ENCODE measurements around the gene ERBIN. TPM values are rescaled to one million over a fixed set of nuclear protein-coding genes. Genes with fewer than 3 reads are reported as not detected.

The ERBIN gene
- total and polyA plus RNA-seq, 2 of the 13 experiments (the other 11 are each of a cell fraction or from before 2014, with no cell fraction given) = 14.4 to 41.7 TPM

GRCh38 chr5:65925601-65926275 is 637 bp upstream of the ERBIN start (continued):
- no peak for TF ChIP-seq TCF12 (IDR thresholded peaks at IDR 0.05)
- TF ChIP-seq TCF12 (CRISPR knock-in tag; IDR thresholded peaks at IDR 0.05) = no peak
- no peak for TF ChIP-seq ZNF207 (IDR thresholded peaks at IDR 0.05; ENCODE audit: borderline replicate concordance)
- TF ChIP-seq NAIF1 (CRISPR knock-in tag; IDR thresholded peaks at IDR 0.05; ENCODE audit: borderline replicate concordance) = no peak
- no peak for TF ChIP-seq ZNF766 (CRISPR knock-in tag; IDR thresholded peaks at IDR 0.05; ENCODE audit: borderline replicate concordance)
- no peak for TF ChIP-seq RFX1 (IDR thresholded peaks at IDR 0.05)
- TF ChIP-seq DZIP1 (CRISPR knock-in tag; IDR thresholded peaks at IDR 0.05) = peak; percentile 13; the same call in 1 of the 2 replicates
- peak; percentile 93 for TF ChIP-seq AGO2 (optimal IDR thresholded peaks at IDR 0.05; ENCODE audit: low read depth, low read length)
- TF ChIP-seq HES4 (CRISPR knock-in tag; IDR thresholded peaks at IDR 0.05; ENCODE audit: borderline replicate concordance) = no peak
- TF ChIP-seq RARG (CRISPR knock-in tag; IDR thresholded peaks at IDR 0.05; ENCODE audit: low read depth) = no peak
- no peak for TF ChIP-seq ZNF883 (CRISPR knock-in tag; IDR thresholded peaks at IDR 0.05; ENCODE audit: not compliant biosample characterization)
- no peak for TF ChIP-seq PLRG1 (conservative IDR thresholded peaks at IDR 0.05)
- TF ChIP-seq KDM3A (CRISPR knock-in tag; IDR thresholded peaks at IDR 0.05; ENCODE audit: low read depth) = peak; percentile 79; the same call in 1 of the 2 replicates
- TF ChIP-seq ZNF784 (CRISPR knock-in tag; IDR thresholded peaks at IDR 0.05; ENCODE audit: borderline replicate concordance) = no peak; the same call in 1 of the 2 replicates
- TF ChIP-seq MXD3 (CRISPR knock-in tag; IDR thresholded peaks at IDR 0.05) = peak; percentile 45; the same call in 1 of the 2 replicates
- no peak for TF ChIP-seq ZNF407 (CRISPR knock-in tag; IDR thresholded peaks at IDR 0.05; ENCODE audit: not compliant biosample characterization)
- no peak for TF ChIP-seq ZNF282 (IDR thresholded peaks at IDR 0.05; ENCODE audit: partially characterized antibody)
- peak; percentile 20; the same call in 1 of the 2 replicates for TF ChIP-seq IRX3 (CRISPR knock-in tag; IDR thresholded peaks at IDR 0.05; ENCODE audit: borderline replicate concordance, low read depth)

All from HepG2 (cell line).